Smooth muscle cell (in vitro differentiated cells): ENCODE data around the gene DRG2. TPM values are rescaled to one million over a fixed set of nuclear protein-coding genes. Genes with fewer than 3 reads are reported as not detected.

ENCODE experiments used
- DNase-seq: peaks from one replicate; lab custom pipeline; 2025; ENCODE audit not compliant: unreplicated experiment; lab: John Stamatoyannopoulos, UW
- H2AFZ ChIP-seq: fragments of 200-600 bp; sonication (generic); 2 replicates; pipeline ENCODE4 v1.6.0; 2016; ENCODE audit warnings: antibody characterized with exemption, low read depth, mild to moderate bottlenecking
- H3F3A ChIP-seq: fragments of 200-600 bp; sonication (generic); 2 replicates; pipeline ENCODE4 v1.6.0; 2017; ENCODE audit warnings: antibody characterized with exemption, low read depth
- H3K27ac ChIP-seq: fragments of 200-600 bp; sonication (generic); 2 replicates; pipeline ENCODE4 v1.5.1; 2016; ENCODE audit warnings: low read depth, mild to moderate bottlenecking
- H3K27me3 ChIP-seq: fragments of 200-600 bp; sonication (generic); 2 replicates; pipeline ENCODE4 v1.6.1; 2016; ENCODE audit warnings: low read depth, mild to moderate bottlenecking
- H3K36me3 ChIP-seq: fragments of 200-600 bp; sonication (generic); 2 replicates; pipeline ENCODE4 v1.5.1; 2016; ENCODE audit warnings: low read depth
- H3K4me1 ChIP-seq: fragments of 200-600 bp; sonication (generic); 2 replicates; pipeline ENCODE4 v1.5.1; 2016; ENCODE audit warnings: low read depth
- H3K4me2 ChIP-seq: fragments of 200-600 bp; sonication (generic); 2 replicates; pipeline ENCODE4 v1.6.0; 2016; ENCODE audit warnings: mild to moderate bottlenecking
- H3K4me3 ChIP-seq: fragments of 200-600 bp; sonication (generic); 2 replicates; pipeline ENCODE4 v1.5.1; 2016; ENCODE audit warnings: mild to moderate bottlenecking
- H3K79me2 ChIP-seq: fragments of 200-600 bp; sonication (generic); 2 replicates; pipeline ENCODE4 v1.6.0; 2016; ENCODE audit warnings: low read depth, mild to moderate bottlenecking
- H3K9ac ChIP-seq: fragments of 200-600 bp; sonication (generic); 2 replicates; pipeline ENCODE4 v1.6.0; 2016; ENCODE audit warnings: low read depth
- H3K9me3 ChIP-seq: fragments of 200-600 bp; sonication (generic); replicated peaks from 2 replicates; pipeline ENCODE4 v1.5.1; 2016; ENCODE audit warnings: low read depth
- H4K20me1 ChIP-seq: fragments of 200-600 bp; sonication (generic); 2 replicates; pipeline ENCODE4 v1.6.0; 2016; ENCODE audit warnings: low read depth
- CTCF ChIP-seq: fragments of 200-600 bp; sonication (generic); IDR thresholded peaks from 2 replicates; pipeline ENCODE4 v1.5.1; 2017; ENCODE audit warnings: borderline replicate concordance, mild to moderate bottlenecking, antibody characterized with exemption; ENCODE audit not compliant: insufficient read depth, poor library complexity, severe bottlenecking
- WGBS: methylation state at CpG from one replicate; pipeline ENCODE4 v1.1.7; 2016; ENCODE audit warnings: low lambda C conversion rate; 5-methylcytosine and 5-hydroxymethylcytosine counted together
- polyA plus RNA-seq: library from polyadenylated mRNA; unstranded; fragments of >200 nt; fragmentation: Nextera tagmentation; extraction: Ambion mirVana; gene quantifications from 2 replicates; pipeline ENCODE4 v1.2.1, GENCODE V29; 2016
- total RNA-seq: library from RNA; depleted of rRNA; stranded (reverse); fragments of >200 nt; gene quantifications from 2 replicates; pipeline ENCODE4 v1.2.3, GENCODE V29; 2014

Gene DRG2
- total and polyA plus RNA-seq, 2 experiments from 2014 or later, result 24.5 to 36.6 TPM

- Histone ChIP-seq H3K9ac (no peak overlapping the region), H3K4me2 (no peak overlapping the region), H3K4me3 (no peak overlapping the region), H2AFZ (no peak overlapping the region), H3K9me3 (no peaks in the 10 kb centered on the region), H3F3A (no peaks in the 10 kb centered on the region), H3K27ac (no peak overlapping the region), H3K36me3 (peaks cover 4% of the 10 kb centered on the region), H4K20me1 (no peaks in the 10 kb centered on the region), H3K79me2 (no peaks in the 10 kb centered on the region), H3K4me1 (no peaks in the 10 kb centered on the region), H3K27me3 (no peaks in the 10 kb centered on the region)
- DNase-seq, result no peak
- 93% methylated on average over 10 of the region's 10 CpGs for WGBS
- TF ChIP-seq CTCF, result no peak
These were observed 12.9 kb downstream of the DRG2 start for GRCh38 chr17:18100616-18101015.

- H3F3A ChIP-seq, result no peaks in the 10 kb centered on the region
- WGBS, result 87% methylated on average over 9 of the region's 9 CpGs
- no peak overlapping the region for H3K4me3 ChIP-seq
These were observed 14.1 kb downstream of the DRG2 start for GRCh38 chr17:18101828-18102227.

GRCh38 chr17:18102640-18103039, 14.9 kb downstream of the DRG2 start:
- no peaks in the 10 kb centered on the region for H3F3A ChIP-seq
- no peak overlapping the region for H2AFZ ChIP-seq
- no peak overlapping the region for H3K27ac ChIP-seq
- no peak for TF ChIP-seq CTCF
- H3K4me2 ChIP-seq, result no peak overlapping the region
- H3K9ac ChIP-seq, result no peak overlapping the region
- 100% methylated on average over 3 of the region's 3 CpGs for WGBS
- H3K9me3 ChIP-seq, result no peaks in the 10 kb centered on the region
- H3K27me3 ChIP-seq, result no peaks in the 10 kb centered on the region
- no peak overlapping the region for H3K4me3 ChIP-seq
- H3K36me3 ChIP-seq, result peaks cover 4% of the 10 kb centered on the region
- no peak for DNase-seq
- H3K79me2 ChIP-seq, result no peaks in the 10 kb centered on the region
- no peaks in the 10 kb centered on the region for H3K4me1 ChIP-seq
- no peaks in the 10 kb centered on the region for H4K20me1 ChIP-seq

More at GRCh38 chr17:18101828-18102227, 14.1 kb downstream of the DRG2 start:
- H3K27me3 ChIP-seq, result no peaks in the 10 kb centered on the region
- TF ChIP-seq CTCF, result no peak
- no peak overlapping the region for H3K4me2 ChIP-seq
- no peaks in the 10 kb centered on the region for H4K20me1 ChIP-seq
- no peak overlapping the region for H2AFZ ChIP-seq
- peaks cover 4% of the 10 kb centered on the region for H3K36me3 ChIP-seq
- H3K27ac ChIP-seq, result no peak overlapping the region
- DNase-seq, result no peak
- H3K9ac ChIP-seq, result no peak overlapping the region
- no peaks in the 10 kb centered on the region for H3K9me3 ChIP-seq
- no peaks in the 10 kb centered on the region for H3K4me1 ChIP-seq
- H3K79me2 ChIP-seq, result no peaks in the 10 kb centered on the region

- H3K9ac ChIP-seq, result no peak overlapping the region
- H3K4me1 ChIP-seq, result no peaks in the 10 kb centered on the region
- H3K4me2 ChIP-seq, result no peak overlapping the region
- WGBS, result 100% methylated on average over 3 of the region's 3 CpGs
- TF ChIP-seq CTCF, result no peak
- H2AFZ ChIP-seq, result no peak overlapping the region
- no peaks in the 10 kb centered on the region for H3K9me3 ChIP-seq
- H3K4me3 ChIP-seq, result no peak overlapping the region
- H3F3A ChIP-seq, result no peaks in the 10 kb centered on the region
- no peaks in the 10 kb centered on the region for H3K27me3 ChIP-seq
- no peak for DNase-seq
- H3K36me3 ChIP-seq, result no peaks in the 10 kb centered on the region
- H3K79me2 ChIP-seq, result no peaks in the 10 kb centered on the region
- H3K27ac ChIP-seq, result no peak overlapping the region
- no peaks in the 10 kb centered on the region for H4K20me1 ChIP-seq
These were observed 17.3 kb downstream of the DRG2 start for GRCh38 chr17:18105027-18105426.
